NCI-H82 treated with DMSO at 0.1 percent for 48 hours (cell line): ENCODE measurements around the gene PNMA6E.
A peak's percentile ranks its signal among the peaks of the same experiment; 100 is the strongest.
"Not testable (repeated sequence)": the region's sequence is repeated elsewhere in the genome, so short reads cannot be mapped to it uniquely, and the experiment has no call there.

ENCODE experiments used
- DNase-seq: peaks from one replicate; lab custom pipeline; 2025; ENCODE audit not compliant: unreplicated experiment; lab: John Stamatoyannopoulos, UW

PNMA6E gene

GRCh38 chrX:153386097-153386496 is 15.1 kb downstream of the PNMA6E start:
- DNase-seq = no peak

GRCh38 chrX:153384973-153385372 is 16.2 kb downstream of the PNMA6E start:
- not testable (repeated sequence) for DNase-seq

GRCh38 chrX:153384390-153384789 is 16.8 kb downstream of the PNMA6E start:
- DNase-seq = no peak

GRCh38 chrX:153382563-153383482 is 18.3 kb downstream of the PNMA6E start:
- DNase-seq = no peak

- no peak for DNase-seq
These were observed 19.2 kb downstream of the PNMA6E start for GRCh38 chrX:153381684-153382532.

- no peak for DNase-seq
These were observed 20.5 kb downstream of the PNMA6E start for GRCh38 chrX:153380691-153381090.

GRCh38 chrX:153379971-153380581 is 21.1 kb downstream of the PNMA6E start:
- DNase-seq = no peak

GRCh38 chrX:153379508-153379907 is 21.6 kb downstream of the PNMA6E start:
- DNase-seq = no peak

GRCh38 chrX:153378607-153379006 is 22.5 kb downstream of the PNMA6E start:
- peak; percentile 28 for DNase-seq

- DNase-seq = no peak
These were observed 23.4 kb downstream of the PNMA6E start for GRCh38 chrX:153377727-153378126.

GRCh38 chrX:153375571-153375970 is 25.6 kb downstream of the PNMA6E start:
- DNase-seq = no peak

- DNase-seq = no peak
These were observed 26.7 kb downstream of the PNMA6E start for GRCh38 chrX:153374426-153374825.

- no peak for DNase-seq
These were observed 28.2 kb downstream of the PNMA6E start for GRCh38 chrX:153372949-153373348.

- DNase-seq = no peak
These were observed 29.9 kb downstream of the PNMA6E start for GRCh38 chrX:153371256-153371655.

GRCh38 chrX:153370293-153371055 is 30.7 kb downstream of the PNMA6E start:
- no peak for DNase-seq

- no peak for DNase-seq
These were observed 34.1 kb downstream of the PNMA6E start for GRCh38 chrX:153366878-153367538.

- no peak for DNase-seq
These were observed 35.0 kb downstream of the PNMA6E start for GRCh38 chrX:153366119-153366518.

GRCh38 chrX:153365670-153366069 is 35.5 kb downstream of the PNMA6E start:
- no peak for DNase-seq

GRCh38 chrX:153361781-153362397 is 39.3 kb downstream of the PNMA6E start:
- DNase-seq = peak; percentile 18

- no peak for DNase-seq
These were observed 43.3 kb downstream of the PNMA6E start for GRCh38 chrX:153357877-153358276.
